ENCODE results near the gene GRIN3B. TPM values are rescaled to one million over a fixed set of nuclear protein-coding genes. Genes with fewer than 3 reads are reported as not detected.

The GRIN3B gene
- total and polyA plus RNA-seq, 9 of the 15 experiments (the other 6 are each of a cell fraction or from before 2014, with no cell fraction given) = 0.06 to 0.95 (median 0.19) TPM; not detected in 6

- TF ChIP-seq JUND (IDR thresholded peaks at IDR 0.05; ENCODE audit: borderline replicate concordance, low read depth, low read length) (peak; percentile 78), JUND (tag; IDR thresholded peaks at IDR 0.05; ENCODE audit: borderline replicate concordance, low read depth, low read length) (peak; percentile 63; the same call in 1 of the 3 replicates), ZC3H11A (IDR thresholded peaks at IDR 0.05; ENCODE audit: low read depth, low read length) (no peak), FUS (optimal IDR thresholded peaks at IDR 0.05; ENCODE audit: low read depth, low read length) (no peak), POLR2AphosphoS5 (IDR thresholded peaks at IDR 0.05; ENCODE audit: control insufficient read depth, insufficient read depth, low read depth, low read length) (peak; percentile 61; the same call in 1 of the 2 replicates), RBM15 (IDR thresholded peaks at IDR 0.05; ENCODE audit: insufficient read depth, low read length) (no peak), SIN3A (IDR thresholded peaks at IDR 0.05; ENCODE audit: borderline replicate concordance in 2 of 2, control insufficient read depth in 1 of 2, low read depth in 2 of 2, low read length in 2 of 2) (0 out of 4 replicates have a peak, but pooled peaks of 1 of the 2 experiments have one; percentile 34), SMARCE1 (IDR thresholded peaks at IDR 0.05) (peak; percentile 75), ZNF780A (CRISPR knock-in tag; IDR thresholded peaks at IDR 0.05) (no peak), NCOR1 (IDR thresholded peaks at IDR 0.05) (peak; percentile 76), SP1 (CRISPR knock-in tag; IDR thresholded peaks at IDR 0.05) (peak; percentile 13; the same call in 1 of the 2 replicates), BDP1 (IDR thresholded peaks at IDR 0.05; ENCODE audit: insufficient read depth, insufficient read length) (no peak), SMC3 (conservative IDR thresholded peaks at IDR 0.05; ENCODE audit: insufficient read depth, low read depth, low read length) (no peak), HNRNPK (IDR thresholded peaks at IDR 0.05; ENCODE audit: low read depth, low read length, poor library complexity, severe bottlenecking) (no peak), ZNF253 (CRISPR knock-in tag; conservative IDR thresholded peaks at IDR 0.05) (no peak), FOXA3 (CRISPR knock-in tag; conservative IDR thresholded peaks at IDR 0.05 in 1 of 2, IDR thresholded peaks at IDR 0.05 in 1 of 2) (peak; percentile 90 to 97), HDAC3 (IDR thresholded peaks at IDR 0.05; ENCODE audit: borderline replicate concordance, partially characterized antibody) (no peak), EP300 (IDR thresholded peaks at IDR 0.05; ENCODE audit: low read length) (peak; percentile 76; the same call in 1 of the 2 replicates)
- TF ChIP-seq, protein P1, sequence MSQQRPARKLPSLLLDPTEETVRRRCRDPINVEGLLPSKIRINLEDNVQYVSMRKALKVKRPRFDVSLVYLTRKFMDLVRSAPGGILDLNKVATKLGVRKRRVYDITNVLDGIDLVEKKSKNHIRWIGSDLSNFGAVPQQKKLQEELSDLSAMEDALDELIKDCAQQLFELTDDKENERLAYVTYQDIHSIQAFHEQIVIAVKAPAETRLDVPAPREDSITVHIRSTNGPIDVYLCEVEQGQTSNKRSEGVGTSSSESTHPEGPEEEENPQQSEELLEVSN (IDR thresholded peaks at IDR 0.05; ENCODE audit: borderline replicate concordance in 1 of 2, extremely low read depth in 1 of 2, insufficient read depth in 1 of 2, insufficient read length in 1 of 2, low read depth in 1 of 2, low read length in 1 of 2, poor library complexity in 1 of 2, severe bottlenecking in 1 of 2) = peak in 1 of 2 experiments; percentile 14
- TF ChIP-seq, protein P2, sequence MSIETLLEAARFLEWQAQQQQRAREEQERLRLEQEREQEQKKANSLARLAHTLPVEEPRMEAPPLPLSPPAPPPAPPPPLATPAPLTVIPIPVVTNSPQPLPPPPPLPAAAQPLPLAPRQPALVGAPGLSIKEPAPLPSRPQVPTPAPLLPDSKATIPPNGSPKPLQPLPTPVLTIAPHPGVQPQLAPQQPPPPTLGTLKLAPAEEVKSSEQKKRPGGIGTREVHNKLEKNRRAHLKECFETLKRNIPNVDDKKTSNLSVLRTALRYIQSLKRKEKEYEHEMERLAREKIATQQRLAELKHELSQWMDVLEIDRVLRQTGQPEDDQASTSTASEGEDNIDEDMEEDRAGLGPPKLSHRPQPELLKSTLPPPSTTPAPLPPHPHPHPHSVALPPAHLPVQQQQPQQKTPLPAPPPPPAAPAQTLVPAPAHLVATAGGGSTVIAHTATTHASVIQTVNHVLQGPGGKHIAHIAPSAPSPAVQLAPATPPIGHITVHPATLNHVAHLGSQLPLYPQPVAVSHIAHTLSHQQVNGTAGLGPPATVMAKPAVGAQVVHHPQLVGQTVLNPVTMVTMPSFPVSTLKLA (conservative IDR thresholded peaks at IDR 0.05) = peak; percentile 67 to 78
- TF ChIP-seq, protein P3, sequence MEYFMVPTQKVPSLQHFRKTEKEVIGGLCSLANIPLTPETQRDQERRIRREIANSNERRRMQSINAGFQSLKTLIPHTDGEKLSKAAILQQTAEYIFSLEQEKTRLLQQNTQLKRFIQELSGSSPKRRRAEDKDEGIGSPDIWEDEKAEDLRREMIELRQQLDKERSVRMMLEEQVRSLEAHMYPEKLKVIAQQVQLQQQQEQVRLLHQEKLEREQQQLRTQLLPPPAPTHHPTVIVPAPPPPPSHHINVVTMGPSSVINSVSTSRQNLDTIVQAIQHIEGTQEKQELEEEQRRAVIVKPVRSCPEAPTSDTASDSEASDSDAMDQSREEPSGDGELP (CRISPR knock-in tag; IDR thresholded peaks at IDR 0.05; ENCODE audit: borderline replicate concordance) = peak; percentile 77
- TF ChIP-seq, protein P4, sequence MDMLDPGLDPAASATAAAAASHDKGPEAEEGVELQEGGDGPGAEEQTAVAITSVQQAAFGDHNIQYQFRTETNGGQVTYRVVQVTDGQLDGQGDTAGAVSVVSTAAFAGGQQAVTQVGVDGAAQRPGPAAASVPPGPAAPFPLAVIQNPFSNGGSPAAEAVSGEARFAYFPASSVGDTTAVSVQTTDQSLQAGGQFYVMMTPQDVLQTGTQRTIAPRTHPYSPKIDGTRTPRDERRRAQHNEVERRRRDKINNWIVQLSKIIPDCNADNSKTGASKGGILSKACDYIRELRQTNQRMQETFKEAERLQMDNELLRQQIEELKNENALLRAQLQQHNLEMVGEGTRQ (CRISPR knock-in tag; IDR thresholded peaks at IDR 0.05) = peak; percentile 54
Measured at GRCh38 chr19:961866-962620, 38.2 kb upstream of the GRIN3B start (continued).

Measured in K562 (cell line).